K562 (cell line): ENCODE measurements around the gene ZNF343. TPM values are rescaled to one million over a fixed set of nuclear protein-coding genes. Genes with fewer than 3 reads are reported as not detected.

Source experiments
- BDP1 ChIP-seq: IDR thresholded peaks from 3 replicates; pipeline ENCODE4 v1.6.1; 2011; ENCODE audit not compliant: insufficient read length, insufficient read depth
- BRD9 ChIP-seq: fragments of 450-650 bp; IDR thresholded peaks from 2 replicates; pipeline ENCODE4 v1.6.1; 2018; ENCODE audit warnings: low read depth; ENCODE audit not compliant: partially characterized antibody
- DMBX1 ChIP-seq: fragments of 250-450 bp; sonication (Bioruptor Pico); IDR thresholded peaks from 2 replicates; pipeline ENCODE4 v1.8.0; 2022; ENCODE audit warnings: inconsistent platforms, mild to moderate bottlenecking, moderate library complexity, borderline replicate concordance
- EHMT2 ChIP-seq: fragments of 450-650 bp; IDR thresholded peaks from 2 replicates; pipeline ENCODE4 v1.6.1; 2018; ENCODE audit warnings: antibody characterized with exemption
- EZH2 ChIP-seq: IDR thresholded peaks from 2 replicates; pipeline ENCODE4 v1.6.1; 2012; ENCODE audit warnings: low read depth, mild to moderate bottlenecking, inconsistent platforms, low read length, borderline replicate concordance
- FOXK1 ChIP-seq: sonication (generic); formaldehyde crosslinking; IDR thresholded peaks from 2 replicates; pipeline ENCODE4 v1.8.0; 2022; ENCODE audit warnings: missing genetic modification reagents, mild to moderate bottlenecking, borderline replicate concordance
- GTF2E2 ChIP-seq: fragments of 200-800 bp; sonication (Bioruptor generic); IDR thresholded peaks from 2 replicates; pipeline ENCODE4 v1.6.1; 2016; ENCODE audit warnings: missing genetic modification characterization, missing compliant biosample characterization
- HCFC1 ChIP-seq: IDR thresholded peaks from 2 replicates; pipeline ENCODE4 v1.6.1; 2012; ENCODE audit warnings: low read depth, low read length, improper control_type of control experiment
- HNRNPH1 ChIP-seq: fragments of 200-400 bp; formaldehyde crosslinking; optimal IDR thresholded peaks from 2 replicates; pipeline ENCODE3; 2017; ENCODE audit warnings: low read depth, mild to moderate bottlenecking, low read length, moderate library complexity
- KDM2B ChIP-seq: fragments of 250-450 bp; sonication (Bioruptor Pico); IDR thresholded peaks from 2 replicates; pipeline ENCODE4 v1.8.0; 2021; ENCODE audit warnings: mild to moderate bottlenecking, moderate library complexity
- NCOA1 ChIP-seq: fragments of 450-650 bp; IDR thresholded peaks from 2 replicates; pipeline ENCODE4 v1.6.1; 2016; ENCODE audit warnings: low read depth
- NR3C1 ChIP-seq: sonication (generic); formaldehyde crosslinking; IDR thresholded peaks from 2 replicates; pipeline ENCODE4 v1.8.1; 2022; ENCODE audit warnings: missing genetic modification reagents
- SFPQ ChIP-seq: fragments of 200-400 bp; formaldehyde crosslinking; IDR thresholded peaks from 2 replicates; pipeline ENCODE4 v1.6.1; 2017; ENCODE audit warnings: mild to moderate bottlenecking, low read depth, low read length, moderate library complexity
- SNAPC5 ChIP-seq: fragments of 250-450 bp; sonication (Bioruptor Pico); IDR thresholded peaks from 2 replicates; pipeline ENCODE4 v1.8.0; 2021; ENCODE audit warnings: moderate library complexity, mild to moderate bottlenecking, inconsistent platforms
- SRSF1 ChIP-seq: fragments of 200-400 bp; formaldehyde crosslinking; IDR thresholded peaks from 2 replicates; pipeline ENCODE4 v1.6.1; 2017; ENCODE audit warnings: mild to moderate bottlenecking, low read depth, low read length, moderate library complexity
- SRSF7 ChIP-seq: fragments of 200-400 bp; formaldehyde crosslinking; optimal IDR thresholded peaks from 2 replicates; pipeline ENCODE3; 2017; ENCODE audit warnings: mild to moderate bottlenecking, low read depth, low read length
- SRSF9 ChIP-seq: fragments of 200-400 bp; formaldehyde crosslinking; IDR thresholded peaks from 2 replicates; pipeline ENCODE4 v1.6.1; 2017; ENCODE audit warnings: low read depth, low read length, borderline replicate concordance
- TAF9B ChIP-seq: fragments of 450-650 bp; IDR thresholded peaks from 2 replicates; pipeline ENCODE4 v1.6.1; 2018; ENCODE audit warnings: mild to moderate bottlenecking; ENCODE audit not compliant: partially characterized antibody
- USF1 ChIP-seq: sonication (generic); formaldehyde crosslinking; IDR thresholded peaks from 2 replicates; pipeline ENCODE4 v1.9.0; 2022; ENCODE audit warnings: mild to moderate bottlenecking, missing genetic modification reagents
- ZKSCAN8 ChIP-seq: fragments of 200-800 bp; sonication (Bioruptor generic); IDR thresholded peaks from 2 replicates; pipeline ENCODE4 v1.6.1; 2016; ENCODE audit warnings: missing genetic modification characterization, missing compliant biosample characterization
- ZNF140 ChIP-seq: fragments of 250-450 bp; sonication (Bioruptor Pico); IDR thresholded peaks from 2 replicates; pipeline ENCODE4 v1.8.0; 2021; ENCODE audit warnings: moderate library complexity, mild to moderate bottlenecking, inconsistent platforms
- ZNF431 ChIP-seq: sonication (generic); formaldehyde crosslinking; IDR thresholded peaks from 2 replicates; pipeline ENCODE4 v1.8.0; 2022; ENCODE audit warnings: mild to moderate bottlenecking, missing genetic modification reagents
- ZNF586 ChIP-seq: fragments of 450-650 bp; formaldehyde crosslinking; conservative IDR thresholded peaks from 2 replicates; pipeline ENCODE4 v1.4.0; 2020; ENCODE audit warnings: mild to moderate bottlenecking, moderate library complexity
- ZNF589 ChIP-seq: fragments of 200-800 bp; sonication (Bioruptor generic); IDR thresholded peaks from 2 replicates; pipeline ENCODE4 v1.6.1; 2016; ENCODE audit warnings: low read depth, missing genetic modification characterization, missing compliant biosample characterization
- ZNF639 ChIP-seq, 2 experiments: fragments of 200-800 bp in 1 of 2; sonication (Bioruptor generic) in 1 of 2; sonication (generic) in 1 of 2; formaldehyde crosslinking in 1 of 2; IDR thresholded peaks in 1 of 2; conservative IDR thresholded peaks in 1 of 2; 2 replicates each; pipeline versions ENCODE4 v1.5.0 to v1.6.1; 2016 to 2020; ENCODE audit warnings: missing compliant biosample characterization in 1 of 2, missing genetic modification characterization in 1 of 2, missing genetic modification reagents in 1 of 2
- polyA plus RNA-seq, 8 experiments: library from polyadenylated mRNA; depleted of rRNA in 4 of 8; stranded (reverse) in 5 of 8; unstranded in 3 of 8; fragments of >200 nt; fragmentation: Nextera tagmentation in 2 of 8; fragmentation: Illumina TruSeq in 1 of 8; extraction: Ambion mirVana in 2 of 8; extraction: Trizol in 1 of 8; gene quantifications; 2 replicates each; pipeline versions ENCODE4 v1.2.1 to v1.2.3, GENCODE V29; 2011 to 2014; ENCODE audit warnings: inconsistent platforms in 1 of 8, missing spikeins in 1 of 8
- total RNA-seq, 7 experiments: library from RNA; depleted of rRNA in 6 of 7; stranded (reverse); fragments of >200 nt in 6 of 7; fragmentation: Illumina TruSeq in 2 of 7; extraction: Trizol in 2 of 7; gene quantifications; 2 replicates each; pipeline versions ENCODE4 v1.2.1 to v1.2.3, GENCODE V29; 2011 to 2021; ENCODE audit warnings: low replicate concordance in 1 of 7

Gene ZNF343
- total and polyA plus RNA-seq, 9 of the 15 experiments (the other 6 are each of a cell fraction or from before 2014, with no cell fraction given), result 1.4 to 9.8 (median 6.4) TPM

DNA sequence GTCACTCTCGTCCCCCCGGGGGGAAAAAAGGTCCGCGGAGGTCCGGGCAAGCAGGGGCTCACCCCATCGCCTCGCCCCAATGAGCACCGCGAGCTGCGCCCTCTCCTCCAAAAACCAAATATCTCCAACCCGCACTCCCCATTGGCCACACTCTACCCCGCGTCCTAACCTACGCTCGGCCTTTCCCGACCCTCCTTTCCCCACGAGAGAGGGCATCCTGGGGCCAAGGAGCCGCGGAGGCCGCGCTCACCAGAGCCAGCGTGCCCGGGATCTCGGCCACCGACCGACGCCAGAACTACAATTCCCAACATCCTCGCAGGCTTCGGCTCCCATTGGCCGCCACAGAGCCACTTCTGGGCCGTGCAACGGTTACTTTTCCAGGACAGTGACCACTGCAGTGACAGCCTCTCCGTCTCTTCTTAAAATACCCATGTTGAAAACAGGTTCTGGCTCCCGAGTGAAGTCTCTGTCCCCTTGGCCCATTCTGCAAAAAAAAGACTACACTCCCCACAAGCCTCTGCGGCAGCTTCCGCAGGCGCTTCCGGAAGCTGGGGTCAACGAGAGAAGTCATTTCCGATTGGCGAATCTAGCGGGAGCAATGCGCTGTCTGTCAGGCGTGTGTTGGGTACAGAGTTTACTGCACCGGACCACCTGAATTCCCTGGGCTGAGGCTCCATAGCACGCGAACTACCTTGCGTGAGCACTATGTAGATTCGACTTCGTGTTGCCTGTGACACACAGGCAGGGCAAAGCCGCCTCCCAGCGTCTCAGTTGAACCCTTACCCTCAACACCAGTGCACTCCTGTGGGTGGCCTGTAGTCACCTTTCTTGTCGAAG is at the start of gene ZNF343 (continued):
- TF ChIP-seq GTF2E2 (tag) (no peak), DMBX1 (no peak), ZNF431 (CRISPR knock-in tag) (no peak), FOXK1 (CRISPR knock-in tag) (peak; percentile 86; the same call in 1 of the 2 replicates), EZH2 (no peak), ZNF639 (CRISPR knock-in tag; conservative IDR thresholded peaks at IDR 0.05 in 1 of 2, IDR thresholded peaks at IDR 0.05 in 1 of 2) (no peak; a peak in 1 of 4 replicates), SFPQ (no peak), ZNF140 (no peak), TAF9B (peak; percentile 52), NCOA1 (no peak), HNRNPH1 (no peak), BRD9 (no peak), SNAPC5 (CRISPR knock-in tag) (no peak), ZKSCAN8 (no peak), ZNF589 (CRISPR knock-in tag) (no peak), USF1 (no peak), EHMT2 (no peak), NR3C1 (CRISPR knock-in tag) (no peak), ZNF586 (CRISPR knock-in tag) (no peak), SRSF7 (no peak), SRSF9 (no peak), KDM2B (CRISPR knock-in tag) (no peak), BDP1 (no peak), HCFC1 (peak; percentile 92), SRSF1 (no peak)
